Erythroblast (primary cell): ENCODE data around the gene CANT1.

Source experiments
- DNase-seq, 2 experiments: peaks; one replicate each; lab custom pipeline; 2025; lab: John Stamatoyannopoulos, UW
- GATA1 ChIP-seq: IDR thresholded peaks from 2 replicates; pipeline ENCODE4 v1.6.1; 2011; ENCODE audit warnings: low read depth, mild to moderate bottlenecking, control low read depth, low read length, moderate library complexity
- POLR2A ChIP-seq: IDR thresholded peaks from 2 replicates; pipeline ENCODE4 v1.6.1; 2011; ENCODE audit warnings: mild to moderate bottlenecking, low read length

The CANT1 gene

GRCh38 chr17:78979780-78980623, 29.6 kb downstream of the CANT1 start, which contains the start of gene LGALS3BP:
TSS of gene LGALS3BP (minus strand) at chr17:78979923. CDS start at chr17:78977191, 2,732 bp downstream.
- DNase-seq = no peak
- TF ChIP-seq POLR2A (no peak), GATA1 (no peak)

GRCh38 chr17:78977997-78978973, 31.3 kb downstream of the CANT1 start:
- DNase-seq = no peak
- TF ChIP-seq GATA1 (no peak), POLR2A (no peak)

GRCh38 chr17:78977681-78977943, 32.0 kb downstream of the CANT1 start:
- DNase-seq = no peak
- TF ChIP-seq POLR2A = no peak
- no peak for TF ChIP-seq GATA1

- TF ChIP-seq POLR2A (no peak), GATA1 (no peak)
- DNase-seq = no peak
Measured at GRCh38 chr17:78976907-78977680, 32.5 kb downstream of the CANT1 start.

- TF ChIP-seq POLR2A = no peak
- no peak for DNase-seq
Measured at GRCh38 chr17:78974635-78975591, 34.7 kb downstream of the CANT1 start.

GRCh38 chr17:78973792-78974520, 35.6 kb downstream of the CANT1 start:
- DNase-seq = no peak
- TF ChIP-seq POLR2A (no peak), GATA1 (no peak)

GRCh38 chr17:78973196-78973595, 36.4 kb downstream of the CANT1 start:
- TF ChIP-seq GATA1 (no peak), POLR2A (no peak)
- DNase-seq = no peak

GRCh38 chr17:78972507-78973105, 37.0 kb downstream of the CANT1 start:
- DNase-seq = no peak
- no peak for TF ChIP-seq GATA1
- TF ChIP-seq POLR2A = no peak

GRCh38 chr17:78971756-78972506, 37.6 kb downstream of the CANT1 start:
- TF ChIP-seq POLR2A (no peak), GATA1 (no peak)
- DNase-seq = no peak

GRCh38 chr17:78970834-78971755, 38.5 kb downstream of the CANT1 start:
- TF ChIP-seq GATA1 (no peak), POLR2A (no peak)
- DNase-seq = peak; percentile 61 to 83
